DND-41 (cell line): ENCODE results near the gene CCDC43.

Experiments
- CTCF ChIP-seq: IDR thresholded peaks from 2 replicates; pipeline ENCODE4 v1.5.1; 2012; ENCODE audit warnings: borderline replicate concordance, low read length, moderate library complexity, mild to moderate bottlenecking; ENCODE audit not compliant: poor library complexity, severe bottlenecking; ENCODE audit errors: extremely low read depth
- EZH2 ChIP-seq: IDR thresholded peaks from 3 replicates; pipeline ENCODE4 v1.6.1; 2012; ENCODE audit warnings: borderline replicate concordance, low read depth, mild to moderate bottlenecking, moderate library complexity, low read length, inconsistent platforms; ENCODE audit not compliant: severe bottlenecking

- TF ChIP-seq CTCF (no peak), EZH2 (no peak)
Observed at GRCh38 chr17:44629314-44629713, 60.3 kb downstream of the CCDC43 start.
